ENCODE data around the gene ARHGAP8.

Gene ARHGAP8

GRCh38 chr22:44861245-44861644 is 108.9 kb downstream of the ARHGAP8 start:
- DNase-seq (ENCODE audit: low read depth) = no peak

GRCh38 chr22:44862281-44862680 is 109.9 kb downstream of the ARHGAP8 start:
- DNase-seq (ENCODE audit: low read depth) = no peak

GRCh38 chr22:44862981-44863860 is 110.8 kb downstream of the ARHGAP8 start:
- no peak for DNase-seq (ENCODE audit: low read depth)

- DNase-seq (ENCODE audit: low read depth) = no peak
Measured at GRCh38 chr22:44865193-44866057, 113.0 kb downstream of the ARHGAP8 start.

- DNase-seq (ENCODE audit: low read depth) = no peak
Measured at GRCh38 chr22:44869196-44869595, 116.8 kb downstream of the ARHGAP8 start.

- peak; percentile 29 for DNase-seq (ENCODE audit: low read depth)
Measured at GRCh38 chr22:44870021-44870420, 117.6 kb downstream of the ARHGAP8 start.

- no peak for DNase-seq (ENCODE audit: low read depth)
Measured at GRCh38 chr22:44871782-44872181, 119.4 kb downstream of the ARHGAP8 start.

GRCh38 chr22:44876921-44877320 is 124.5 kb downstream of the ARHGAP8 start:
- no peak for DNase-seq (ENCODE audit: low read depth)

- no peak for DNase-seq (ENCODE audit: low read depth)
Measured at GRCh38 chr22:44878483-44879300, 126.3 kb downstream of the ARHGAP8 start.

GRCh38 chr22:44879301-44879680 is 126.9 kb downstream of the ARHGAP8 start:
- DNase-seq (ENCODE audit: low read depth) = no peak

- no peak for DNase-seq (ENCODE audit: low read depth)
Measured at GRCh38 chr22:44880610-44881290, 128.4 kb downstream of the ARHGAP8 start.

- no peak for DNase-seq (ENCODE audit: low read depth)
Measured at GRCh38 chr22:44881624-44882023, 129.2 kb downstream of the ARHGAP8 start.

- DNase-seq (ENCODE audit: low read depth) = no peak
Measured at GRCh38 chr22:44882226-44882905, 130.0 kb downstream of the ARHGAP8 start.

GRCh38 chr22:44883011-44883421 is 130.6 kb downstream of the ARHGAP8 start:
- no peak for DNase-seq (ENCODE audit: low read depth)

- no peak for DNase-seq (ENCODE audit: low read depth)
Measured at GRCh38 chr22:44884562-44884961, 132.2 kb downstream of the ARHGAP8 start.

GRCh38 chr22:44884968-44885805 is 132.8 kb downstream of the ARHGAP8 start:
- DNase-seq (ENCODE audit: low read depth) = no peak

- DNase-seq (ENCODE audit: low read depth) = no peak
Measured at GRCh38 chr22:44885806-44886360, 133.5 kb downstream of the ARHGAP8 start.

- DNase-seq (ENCODE audit: low read depth) = no peak
Measured at GRCh38 chr22:44887941-44888366, 135.6 kb downstream of the ARHGAP8 start.

GRCh38 chr22:44888491-44889254 is 136.3 kb downstream of the ARHGAP8 start:
- no peak for DNase-seq (ENCODE audit: low read depth)
